ENCODE results near the gene KRTAP21-3. TPM values are rescaled to one million over a fixed set of nuclear protein-coding genes. Genes with fewer than 3 reads are reported as not detected.
"Not testable (repeated sequence)": the region's sequence is repeated elsewhere in the genome, so short reads cannot be mapped to it uniquely, and the experiment has no call there.

KRTAP21-3 gene, protein sequence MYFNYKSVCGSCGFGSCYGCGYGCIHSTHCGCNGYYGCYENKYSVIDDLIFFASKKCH
- total RNA-seq (not detected), polyA plus RNA-seq (not detected)
- long read RNA-seq, donor 1, result 0 reads
- long read RNA-seq, donor 2, result 0 reads
- long read RNA-seq, donor 3, result 0 reads
- long read RNA-seq, donor 4, result 0 reads
- long read RNA-seq, donor 5, result 0 reads
- long read RNA-seq, donor 6, result 0 reads
- long read RNA-seq, donor 7, result 0 reads
- long read RNA-seq, donor 8, result 0 reads
- long read RNA-seq, donor 9, result 0 reads
- long read RNA-seq, donor 10, result 0 reads

DNA sequence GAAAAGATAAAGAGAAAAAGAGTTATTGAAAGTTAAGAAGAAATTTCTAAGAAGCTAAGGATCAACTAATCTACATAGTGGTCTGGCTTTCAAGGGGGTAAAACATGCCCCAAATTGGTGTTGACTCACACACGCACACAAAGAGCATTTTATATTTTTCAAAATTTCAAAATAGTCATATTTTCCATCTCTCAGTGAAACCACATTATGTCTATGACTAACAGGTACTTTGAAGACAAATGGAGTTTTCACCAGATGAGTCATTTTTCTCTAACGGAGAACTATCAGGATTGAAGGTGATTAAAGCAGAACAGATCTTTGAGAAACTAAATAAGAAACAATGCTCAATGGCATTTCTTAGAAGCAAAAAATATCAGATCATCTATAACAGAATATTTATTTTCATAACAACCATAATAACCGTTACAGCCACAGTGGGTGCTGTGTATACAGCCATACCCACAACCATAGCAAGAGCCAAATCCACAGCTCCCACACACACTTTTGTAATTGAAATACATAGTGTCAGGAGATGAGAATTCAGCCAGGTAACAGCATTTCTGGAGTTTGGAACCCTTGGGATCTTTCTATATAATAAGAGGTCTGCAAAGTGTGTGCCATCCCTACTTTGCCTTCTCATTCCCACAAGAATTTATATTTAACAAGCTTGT is at the start of gene KRTAP21-3:
Gene KRTAP21-3, minus strand, starts transcription at position 539 of the 671 bp plus-strand sequence. Its CDS starts 18 bp downstream, at position 521.
- WGBS, 4 donors, result 55 to 65% (median 59%) methylated on average over 3 of the region's 3 CpGs
- TF ChIP-seq, protein P1, sequence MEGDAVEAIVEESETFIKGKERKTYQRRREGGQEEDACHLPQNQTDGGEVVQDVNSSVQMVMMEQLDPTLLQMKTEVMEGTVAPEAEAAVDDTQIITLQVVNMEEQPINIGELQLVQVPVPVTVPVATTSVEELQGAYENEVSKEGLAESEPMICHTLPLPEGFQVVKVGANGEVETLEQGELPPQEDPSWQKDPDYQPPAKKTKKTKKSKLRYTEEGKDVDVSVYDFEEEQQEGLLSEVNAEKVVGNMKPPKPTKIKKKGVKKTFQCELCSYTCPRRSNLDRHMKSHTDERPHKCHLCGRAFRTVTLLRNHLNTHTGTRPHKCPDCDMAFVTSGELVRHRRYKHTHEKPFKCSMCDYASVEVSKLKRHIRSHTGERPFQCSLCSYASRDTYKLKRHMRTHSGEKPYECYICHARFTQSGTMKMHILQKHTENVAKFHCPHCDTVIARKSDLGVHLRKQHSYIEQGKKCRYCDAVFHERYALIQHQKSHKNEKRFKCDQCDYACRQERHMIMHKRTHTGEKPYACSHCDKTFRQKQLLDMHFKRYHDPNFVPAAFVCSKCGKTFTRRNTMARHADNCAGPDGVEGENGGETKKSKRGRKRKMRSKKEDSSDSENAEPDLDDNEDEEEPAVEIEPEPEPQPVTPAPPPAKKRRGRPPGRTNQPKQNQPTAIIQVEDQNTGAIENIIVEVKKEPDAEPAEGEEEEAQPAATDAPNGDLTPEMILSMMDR (IDR thresholded peaks at IDR 0.05), result no peak
- no peak for TF ChIP-seq POLR2A (IDR thresholded peaks at IDR 0.05)
- no peak for DNase-seq
- intact Hi-C loops (cut with DNase I), result no loop called here
- H3K27ac ChIP-seq, result no peak within 1 kb of the TSS
- H3K4me3 ChIP-seq, result no peak within 1 kb of the TSS
- H3K27me3 ChIP-seq, result no peaks in the 10 kb centered on the region
- H3K4me1 ChIP-seq (replicated peaks in 1 of 2), result no peaks in the 10 kb centered on the region
- H3K9me3 ChIP-seq (replicated peaks in 1 of 3), result no peaks in the 10 kb centered on the region
- no peaks in the 10 kb centered on the region for H3K36me3 ChIP-seq (replicated peaks in 1 of 2)

DNA sequence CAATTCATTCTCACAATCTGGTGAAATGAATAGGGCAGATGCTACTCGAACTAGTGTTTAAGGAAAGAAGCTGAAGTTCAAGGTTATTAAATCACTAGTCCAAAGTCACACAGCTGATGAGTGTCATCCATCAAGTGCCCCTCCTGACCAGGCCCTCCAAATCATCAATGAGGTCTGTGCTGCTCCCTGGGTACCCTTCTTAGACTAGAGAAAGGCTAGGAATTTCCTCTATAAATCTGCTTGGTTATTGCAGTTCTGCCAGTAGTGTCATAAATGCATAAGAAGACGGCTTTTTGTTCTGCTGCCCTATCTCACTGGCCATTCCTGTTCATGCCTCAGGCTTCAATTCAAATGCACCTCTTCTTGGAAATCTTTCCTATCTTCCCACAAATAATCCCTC is 42.2 kb upstream of the KRTAP21-3 start:
- H3K27me3 ChIP-seq, result no peaks in the 10 kb centered on the region
- intact Hi-C loops (cut with DNase I), result no loop called here
- H3K27ac ChIP-seq, result no peak overlapping the region
- DNase-seq, result no peak
- H3K9me3 ChIP-seq (replicated peaks in 1 of 3), result no peaks in the 10 kb centered on the region
- H3K4me1 ChIP-seq (replicated peaks in 1 of 2), result no peaks in the 10 kb centered on the region
- no peak overlapping the region for H3K4me3 ChIP-seq
- no peaks in the 10 kb centered on the region for H3K36me3 ChIP-seq (replicated peaks in 1 of 2)
- 34 to 44% (median 36%) methylated on average over 2 of the region's 2 CpGs for WGBS, 4 donors
- TF ChIP-seq, protein P1 (IDR thresholded peaks at IDR 0.05), result no peak
- no peak for TF ChIP-seq POLR2A (IDR thresholded peaks at IDR 0.05)

DNA sequence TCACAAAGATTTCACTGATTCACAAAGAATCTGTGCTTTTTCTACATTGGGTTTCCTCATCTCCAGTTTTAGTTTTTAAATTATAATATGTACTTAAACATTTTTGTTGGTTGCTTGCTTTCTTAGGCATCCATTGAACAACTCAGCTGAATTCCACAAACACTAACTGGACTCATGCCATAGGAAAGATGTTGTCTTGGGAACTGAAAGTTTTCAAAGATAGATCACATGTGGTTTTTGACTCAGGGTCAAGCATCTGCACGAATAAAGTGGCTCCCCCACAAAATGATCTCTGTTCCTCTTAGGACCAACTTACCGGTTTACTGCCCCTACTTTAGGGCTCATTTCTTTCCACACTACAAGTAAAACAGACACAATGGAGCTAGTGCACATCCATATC is 39.7 kb upstream of the KRTAP21-3 start:
- TF ChIP-seq, protein P1 (IDR thresholded peaks at IDR 0.05), result no peak
- TF ChIP-seq POLR2A (IDR thresholded peaks at IDR 0.05), result no peak
- intact Hi-C loops (cut with DNase I), result no loop called here

DNA sequence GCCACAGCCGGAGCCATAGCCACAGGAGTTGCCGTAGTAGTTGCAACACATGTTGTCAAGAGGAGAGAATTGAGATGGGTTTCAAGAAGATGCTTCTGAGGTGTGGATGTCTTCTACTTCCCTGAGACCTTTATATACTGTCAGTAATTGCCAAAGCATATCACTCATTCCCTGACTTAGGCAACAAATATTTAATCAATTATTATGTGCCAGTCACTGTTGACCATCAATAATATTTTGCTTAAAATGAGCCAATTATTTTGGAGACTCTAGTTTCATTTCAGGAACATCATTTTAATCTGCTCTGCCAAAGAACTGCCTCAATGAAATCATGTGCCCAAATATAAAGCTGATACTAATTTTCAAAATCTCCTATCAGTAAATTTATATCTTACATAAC is 36.8 kb upstream of the KRTAP21-3 start, which contains the start of gene KRTAP21-1:
Gene KRTAP21-1, minus strand, starts transcription at position 101 of the 400 bp plus-strand sequence. Its CDS starts 50 bp downstream, at position 51.
- H3K27me3 ChIP-seq; H3K36me3 ChIP-seq (replicated peaks in 1 of 2); H3K4me1 ChIP-seq (replicated peaks in 1 of 2); H3K9me3 ChIP-seq (replicated peaks in 1 of 3); H3K4me3 ChIP-seq; H3K27ac ChIP-seq; intact Hi-C loops (cut with DNase I); DNase-seq: not testable (repeated sequence)
- 87 to 92% (median 89%) methylated on average over 2 of the region's 2 CpGs for WGBS, 4 donors

More for the DNA sequence above, 39.7 kb upstream of the KRTAP21-3 start:
- WGBS, 4 donors, result 33 to 54% (median 49%) methylated on average over 2 of the region's 2 CpGs
- no peak overlapping the region for H3K27ac ChIP-seq
- no peaks in the 10 kb centered on the region for H3K27me3 ChIP-seq
- H3K4me3 ChIP-seq, result no peak overlapping the region
- H3K9me3 ChIP-seq (replicated peaks in 1 of 3), result no peaks in the 10 kb centered on the region
- H3K36me3 ChIP-seq (replicated peaks in 1 of 2), result no peaks in the 10 kb centered on the region
- no peak for DNase-seq
- no peaks in the 10 kb centered on the region for H3K4me1 ChIP-seq (replicated peaks in 1 of 2)

Data from adrenal gland (tissue), 19 donors.